WI38 (cell line): Measurements from ENCODE around the gene LRRC28.

Source experiments
- H3K4me3 ChIP-seq: 2 replicates; pipeline ENCODE4 v1.5.1; 2011; ENCODE audit warnings: low read depth, mild to moderate bottlenecking, control low read depth, low read length
- CTCF ChIP-seq: IDR thresholded peaks from 2 replicates; pipeline ENCODE4 v1.5.1; 2012; ENCODE audit warnings: low read depth, mild to moderate bottlenecking, control low read depth, low read length

Gene LRRC28

DNA sequence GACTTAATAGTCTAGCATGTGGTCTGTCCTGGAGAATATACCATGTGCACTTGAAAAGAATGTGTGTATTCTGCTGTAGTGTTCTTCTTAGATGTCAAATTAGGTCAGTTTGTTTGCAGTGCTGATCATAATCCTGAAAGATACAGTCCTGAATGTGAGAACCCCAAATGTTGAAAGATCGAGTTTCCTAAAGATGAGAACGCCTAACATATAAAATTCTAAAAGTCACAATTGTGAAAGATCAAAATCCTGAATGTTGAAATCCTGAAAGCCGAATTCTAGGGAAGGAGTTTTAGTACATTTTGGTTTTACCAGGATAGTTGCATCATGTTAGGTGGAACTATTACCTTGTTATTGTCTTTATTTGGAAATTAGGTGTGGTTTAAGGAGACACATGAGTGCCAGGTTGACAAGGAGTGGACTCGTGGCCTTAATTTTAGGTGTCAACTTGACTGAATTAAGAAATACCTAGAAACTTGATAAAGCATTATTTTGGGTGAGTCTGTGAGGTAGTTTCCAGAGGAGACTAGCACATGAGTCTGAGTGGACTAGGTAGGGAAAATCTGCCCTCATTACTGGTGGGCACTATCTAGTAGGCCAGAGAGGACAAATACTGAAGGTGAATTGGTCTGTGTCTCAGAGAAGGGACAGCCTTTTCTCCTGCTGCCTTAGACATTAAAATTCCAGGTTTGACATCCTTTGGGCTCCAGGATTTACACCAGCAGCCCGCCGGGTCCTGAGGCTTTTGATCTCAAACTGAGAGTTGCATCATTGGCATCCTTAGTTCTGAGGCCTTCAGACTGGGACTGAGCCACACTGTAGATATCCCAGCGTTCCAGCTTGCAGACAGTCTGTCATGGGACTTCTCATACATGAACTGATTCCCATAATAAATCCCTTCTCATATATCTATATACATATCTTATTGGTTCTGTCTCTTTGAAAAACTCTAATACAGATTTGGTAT lies 77.1 kb downstream of the LRRC28 start:
- H3K4me3 ChIP-seq: no peak overlapping the region
- no peak for TF ChIP-seq CTCF

- no peak for TF ChIP-seq CTCF
- H3K4me3 ChIP-seq: no peak overlapping the region
These were observed 80.1 kb downstream of the LRRC28 start for GRCh38 chr15:99331381-99331780.

GRCh38 chr15:99333413-99333812 lies 82.1 kb downstream of the LRRC28 start:
- no peak for TF ChIP-seq CTCF
- H3K4me3 ChIP-seq: no peak overlapping the region

DNA sequence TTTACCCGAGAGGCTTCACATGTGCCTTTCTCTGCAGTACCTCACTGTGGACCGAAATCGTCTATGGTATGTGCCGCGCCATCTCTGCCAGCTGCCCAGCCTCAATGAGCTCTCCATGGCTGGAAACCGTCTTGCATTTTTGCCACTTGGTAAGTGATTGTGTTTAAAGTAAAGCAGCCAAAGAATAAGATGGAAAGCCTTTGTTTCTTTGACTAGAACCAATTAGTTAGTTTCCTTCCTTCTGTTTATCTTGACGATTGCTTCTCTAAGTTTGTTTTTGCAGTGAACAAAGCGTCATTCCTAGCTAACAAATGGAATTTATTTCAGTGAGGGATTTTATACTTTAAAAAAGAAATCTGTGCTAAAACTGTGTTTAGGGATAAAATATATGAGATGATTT lies 82.7 kb downstream of the LRRC28 start:
- no peak for TF ChIP-seq CTCF
- no peak overlapping the region for H3K4me3 ChIP-seq

DNA sequence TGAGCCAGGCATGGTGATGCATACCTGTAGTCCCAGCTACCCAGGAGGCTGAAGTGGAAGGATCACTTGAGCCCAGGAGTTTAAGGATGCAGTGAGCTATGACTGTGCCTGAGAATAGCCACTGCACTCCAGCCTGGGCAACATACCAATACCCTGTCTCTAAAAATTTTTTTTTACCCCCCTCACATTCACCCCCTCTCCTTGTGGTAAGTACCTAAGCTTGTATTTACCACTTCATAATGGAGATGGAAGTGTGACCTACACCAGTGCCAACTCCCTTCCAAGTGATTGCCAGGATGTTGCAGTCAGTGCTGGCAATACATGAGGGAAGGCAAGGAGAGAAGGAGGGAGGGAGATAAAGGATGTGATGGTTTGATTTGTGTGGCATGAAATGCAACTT lies 84.2 kb downstream of the LRRC28 start:
- no peak overlapping the region for H3K4me3 ChIP-seq
- no peak for TF ChIP-seq CTCF

- no peak for TF ChIP-seq CTCF
- no peak overlapping the region for H3K4me3 ChIP-seq
These were observed 85.5 kb downstream of the LRRC28 start for GRCh38 chr15:99336794-99337193.

- TF ChIP-seq CTCF: no peak
- no peak overlapping the region for H3K4me3 ChIP-seq
These were observed 89.1 kb downstream of the LRRC28 start for GRCh38 chr15:99340347-99340746.
